HG03442 (cell line): Measurements from ENCODE around the gene RPS6KL1.

Experiments used
- ATAC-seq: cut with Tn5 transposase; IDR thresholded peaks from one replicate; pipeline ENCODE4 v1.9.1; 2021; ENCODE audit warnings: mild to moderate bottlenecking, moderate library complexity; ENCODE audit not compliant: unreplicated experiment

RPS6KL1 gene

DNA sequence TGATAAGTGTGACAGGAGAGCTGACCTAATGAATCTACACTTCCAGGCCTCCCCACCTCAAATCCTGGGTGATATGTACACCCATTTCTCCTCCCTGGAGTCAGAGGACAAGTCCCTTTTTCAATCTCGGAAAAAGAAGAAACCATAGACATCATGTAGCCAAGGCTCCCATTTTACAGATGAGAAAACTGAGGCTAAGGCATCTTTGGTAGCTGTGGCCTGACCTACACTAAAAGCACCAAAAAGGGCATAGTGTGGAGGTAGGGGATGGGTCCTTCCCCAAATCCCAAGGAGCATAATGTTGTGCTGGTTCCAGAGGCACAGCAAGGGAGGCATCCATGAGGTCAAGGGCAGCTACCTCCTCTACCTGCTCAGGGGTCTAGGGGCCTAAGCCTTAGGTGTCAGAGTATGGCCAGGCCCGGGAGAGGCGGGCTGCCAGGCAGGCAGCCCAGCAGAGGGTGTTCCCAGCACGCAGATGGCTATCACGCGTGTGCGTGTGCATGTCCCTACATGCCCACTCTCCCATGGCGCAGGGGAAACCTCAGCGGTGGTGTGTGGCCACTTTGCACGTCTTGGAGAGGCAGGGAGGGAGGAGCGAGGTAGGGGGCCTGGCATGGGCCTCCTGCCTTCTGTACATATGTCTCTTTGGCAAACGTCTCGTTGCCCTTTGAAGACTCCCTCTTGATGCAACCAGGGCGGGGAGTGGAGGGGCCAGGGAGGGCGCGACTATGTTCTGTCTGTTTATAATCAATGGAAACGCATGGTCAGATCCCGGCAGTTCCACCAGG, 29.8 kb upstream of the RPS6KL1 start:
- no peak for ATAC-seq

- no peak for ATAC-seq
Observed at GRCh38 chr14:74952180-74952665, 29.2 kb upstream of the RPS6KL1 start.

GRCh38 chr14:74951443-74952179, 28.6 kb upstream of the RPS6KL1 start:
- ATAC-seq = no peak

- ATAC-seq = no peak
Observed at GRCh38 chr14:74950795-74951442, 27.9 kb upstream of the RPS6KL1 start.

DNA sequence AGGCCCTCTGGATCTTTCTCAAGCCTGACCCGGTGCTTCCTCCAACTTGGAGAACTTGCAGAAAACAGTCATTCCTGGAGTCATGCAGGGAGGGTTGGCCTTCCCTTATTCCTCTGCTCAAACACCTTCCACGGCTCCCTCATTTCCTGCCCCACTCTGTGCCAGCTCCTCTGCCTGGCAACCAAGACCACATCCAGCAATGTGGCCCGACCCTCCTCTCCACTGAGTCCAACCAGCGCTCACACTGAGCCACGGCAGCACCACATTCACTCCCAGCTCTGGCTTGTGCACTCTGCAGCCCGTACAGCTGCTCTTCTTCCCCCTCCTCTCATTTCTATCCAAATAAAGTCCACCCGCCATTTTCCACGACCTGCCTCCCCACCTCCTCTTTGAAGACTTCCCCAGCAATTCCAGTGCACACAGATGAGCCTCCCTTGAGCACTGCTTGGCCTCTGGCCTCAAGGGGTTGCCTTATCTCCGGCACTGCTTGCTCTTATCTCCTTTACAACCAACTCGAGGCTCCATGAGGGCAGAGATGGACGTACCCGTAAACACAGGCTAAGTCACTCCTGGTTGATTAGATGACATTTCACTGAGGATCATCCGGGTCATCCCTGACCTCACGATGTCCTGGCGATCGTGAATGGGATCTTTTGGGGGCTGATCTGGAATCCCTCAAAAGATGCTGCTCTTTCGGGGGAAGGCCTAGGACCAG, 27.0 kb upstream of the RPS6KL1 start:
- no peak for ATAC-seq

DNA sequence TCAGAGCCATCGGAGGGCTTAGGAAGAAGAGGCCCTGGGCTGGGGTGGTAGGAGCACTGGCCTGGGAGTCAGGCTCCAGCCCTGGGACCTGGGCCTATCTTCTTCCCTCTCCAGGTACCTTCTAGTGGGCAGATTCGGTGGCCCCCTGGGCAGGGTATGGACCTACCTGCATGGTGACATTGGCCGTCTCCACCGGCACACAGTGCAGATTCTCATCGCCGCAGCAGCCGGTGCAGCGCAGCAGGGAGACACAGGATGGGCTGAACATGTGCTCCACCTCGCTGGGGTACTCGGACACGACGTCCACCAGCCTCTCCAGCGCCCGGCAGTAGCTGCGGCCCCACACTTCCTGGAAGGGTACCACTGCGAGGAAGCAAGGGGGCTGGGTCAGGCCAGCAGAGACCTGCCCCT, 26.1 kb upstream of the RPS6KL1 start:
- ATAC-seq = no peak

GRCh38 chr14:74948228-74949175, 25.4 kb upstream of the RPS6KL1 start:
- ATAC-seq = no peak

DNA sequence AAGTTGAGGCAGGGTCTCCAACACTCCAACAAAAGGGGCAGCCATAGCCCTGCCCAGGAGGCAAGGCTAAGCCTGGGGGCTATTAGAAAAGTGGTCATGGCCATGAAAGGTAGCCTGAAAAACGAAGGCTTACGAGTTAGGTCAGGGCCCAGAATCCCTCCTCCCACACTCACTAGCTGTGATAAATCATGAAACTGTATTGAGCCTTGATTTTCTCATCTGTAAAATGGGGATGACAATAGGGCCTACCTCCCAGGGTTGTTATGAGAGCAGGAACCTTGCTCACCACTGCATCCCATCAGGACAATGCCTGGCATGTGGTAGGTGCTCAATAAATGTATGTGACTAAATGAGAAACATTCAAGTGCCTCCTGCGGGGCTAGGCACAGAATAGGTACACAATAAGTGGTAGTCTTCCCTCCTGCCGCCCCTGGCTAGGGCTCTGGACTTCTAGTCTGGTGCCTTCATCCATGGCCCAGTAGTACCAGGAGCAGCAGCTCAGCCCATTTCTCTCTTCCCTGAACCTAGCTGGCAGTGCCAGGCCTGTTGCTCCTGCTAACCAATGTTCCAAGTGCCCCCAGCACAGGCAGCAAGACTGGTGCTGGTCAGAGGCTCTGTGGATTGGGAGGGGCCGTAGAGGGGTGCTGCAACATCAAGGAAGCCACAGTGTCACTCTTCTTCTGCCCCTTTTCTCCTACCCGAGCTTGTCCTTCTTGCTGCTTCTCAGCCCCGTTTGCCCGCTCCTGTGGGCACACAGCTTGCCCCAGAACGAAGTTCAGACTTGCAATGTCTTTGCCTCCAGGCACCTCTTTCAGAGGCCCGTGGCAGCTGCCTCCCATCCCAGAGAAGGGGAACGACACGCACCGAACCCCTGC, 24.5 kb upstream of the RPS6KL1 start:
- no peak for ATAC-seq

DNA sequence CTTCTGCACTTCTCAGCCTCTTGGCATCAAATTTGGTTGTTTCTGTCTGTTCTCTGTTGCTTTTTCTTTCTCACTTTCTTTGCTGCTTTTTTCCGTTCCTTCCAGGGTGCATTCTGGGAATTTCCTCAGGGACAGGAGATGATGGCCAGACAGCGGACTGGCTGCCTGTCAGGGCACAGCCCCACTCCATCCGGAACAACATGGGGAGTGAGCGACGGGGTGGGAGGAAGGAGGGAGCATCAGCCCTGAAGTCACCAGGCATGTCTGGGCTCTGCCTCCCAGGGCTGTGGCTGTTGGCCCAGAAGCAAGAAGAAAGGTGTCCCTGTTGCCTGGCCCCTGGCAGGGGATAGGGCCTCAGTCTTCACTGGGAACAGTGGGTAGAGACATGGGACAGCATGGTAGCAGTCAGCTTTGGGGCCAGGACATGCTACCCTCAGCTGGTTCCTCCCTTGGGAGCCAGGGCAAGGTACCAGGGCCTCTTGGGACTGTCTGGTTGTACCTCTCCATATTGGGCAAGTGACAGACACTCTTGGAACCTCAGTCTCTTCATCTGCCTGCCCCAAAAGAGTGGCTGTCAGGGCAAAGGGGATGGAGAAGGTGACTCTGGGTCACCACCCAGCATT, 23.7 kb upstream of the RPS6KL1 start:
- no peak for ATAC-seq

GRCh38 chr14:74945852-74946658, 23.0 kb upstream of the RPS6KL1 start:
- ATAC-seq = no peak

DNA sequence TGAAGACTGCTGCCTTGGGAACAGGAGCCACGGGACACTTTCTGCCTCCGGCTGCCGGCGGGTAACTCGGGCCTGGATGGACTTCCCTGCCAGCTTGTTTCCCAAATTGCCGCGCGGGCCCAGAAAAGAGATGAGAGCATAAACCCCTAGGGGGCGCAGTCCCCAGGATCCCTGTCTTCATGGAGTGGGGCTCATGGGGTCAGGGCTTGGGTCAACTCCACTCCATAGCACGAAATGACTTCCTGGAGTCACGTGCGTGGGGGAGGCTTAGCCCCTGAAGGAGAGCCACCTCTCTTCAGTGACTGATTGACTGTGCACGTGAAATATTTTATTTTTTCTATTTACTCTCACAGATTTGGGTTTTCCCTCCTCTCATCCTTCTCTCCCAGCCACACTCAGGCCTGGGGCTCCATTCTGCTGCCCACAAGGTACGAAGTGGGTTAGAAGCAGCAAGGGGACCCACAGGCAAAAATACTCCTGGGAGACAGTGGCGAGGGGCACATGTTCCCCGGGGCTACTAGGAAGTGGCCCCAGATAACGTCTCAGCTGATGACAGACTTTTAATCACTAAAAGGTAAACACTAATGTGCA, 22.3 kb upstream of the RPS6KL1 start:
- no peak for ATAC-seq

DNA sequence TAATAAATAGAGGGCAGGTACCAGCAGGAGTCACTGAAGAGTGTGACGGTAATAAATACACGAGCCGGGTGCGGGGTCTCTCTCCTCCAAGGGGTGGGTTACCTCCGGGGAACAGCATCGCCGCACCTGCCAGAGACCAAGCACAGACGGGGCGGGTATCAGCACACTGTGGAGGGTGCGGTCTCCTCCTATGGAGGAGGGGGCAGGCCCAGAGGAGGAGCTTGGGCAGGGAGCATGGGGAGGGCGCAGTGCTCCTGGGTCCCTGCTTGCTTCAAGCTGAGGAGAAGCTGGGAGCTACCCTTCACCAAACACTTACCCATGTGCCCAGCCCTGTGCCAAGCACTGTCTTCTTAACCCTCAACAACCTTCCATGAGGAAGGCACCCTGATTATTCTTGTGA, 19.5 kb upstream of the RPS6KL1 start:
- no peak for ATAC-seq

DNA sequence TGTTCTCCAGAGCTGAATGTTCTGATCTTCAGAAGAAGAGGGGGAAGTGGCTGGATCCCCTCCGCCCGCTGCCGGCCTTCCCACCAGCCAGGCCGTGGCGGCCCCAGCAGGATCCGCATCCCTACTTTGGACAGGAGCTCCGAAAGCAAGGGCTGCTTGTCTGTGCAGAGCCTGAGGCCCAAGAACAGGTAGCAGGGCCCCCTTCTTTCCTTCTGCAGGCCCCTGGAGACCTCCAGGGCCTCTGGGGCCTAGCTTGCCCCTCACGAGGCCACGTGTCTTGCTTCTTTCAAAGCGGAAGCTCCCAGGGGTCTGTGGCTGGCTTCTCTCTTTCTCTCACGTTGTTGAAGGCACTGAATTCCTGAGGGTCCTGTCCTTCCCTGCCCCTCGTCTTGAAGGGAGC, 19.1 kb upstream of the RPS6KL1 start:
- no peak for ATAC-seq

GRCh38 chr14:74941676-74942097, 18.6 kb upstream of the RPS6KL1 start:
- peak; percentile 46 for ATAC-seq

- no peak for ATAC-seq
Observed at GRCh38 chr14:74940956-74941565, 18.0 kb upstream of the RPS6KL1 start.

DNA sequence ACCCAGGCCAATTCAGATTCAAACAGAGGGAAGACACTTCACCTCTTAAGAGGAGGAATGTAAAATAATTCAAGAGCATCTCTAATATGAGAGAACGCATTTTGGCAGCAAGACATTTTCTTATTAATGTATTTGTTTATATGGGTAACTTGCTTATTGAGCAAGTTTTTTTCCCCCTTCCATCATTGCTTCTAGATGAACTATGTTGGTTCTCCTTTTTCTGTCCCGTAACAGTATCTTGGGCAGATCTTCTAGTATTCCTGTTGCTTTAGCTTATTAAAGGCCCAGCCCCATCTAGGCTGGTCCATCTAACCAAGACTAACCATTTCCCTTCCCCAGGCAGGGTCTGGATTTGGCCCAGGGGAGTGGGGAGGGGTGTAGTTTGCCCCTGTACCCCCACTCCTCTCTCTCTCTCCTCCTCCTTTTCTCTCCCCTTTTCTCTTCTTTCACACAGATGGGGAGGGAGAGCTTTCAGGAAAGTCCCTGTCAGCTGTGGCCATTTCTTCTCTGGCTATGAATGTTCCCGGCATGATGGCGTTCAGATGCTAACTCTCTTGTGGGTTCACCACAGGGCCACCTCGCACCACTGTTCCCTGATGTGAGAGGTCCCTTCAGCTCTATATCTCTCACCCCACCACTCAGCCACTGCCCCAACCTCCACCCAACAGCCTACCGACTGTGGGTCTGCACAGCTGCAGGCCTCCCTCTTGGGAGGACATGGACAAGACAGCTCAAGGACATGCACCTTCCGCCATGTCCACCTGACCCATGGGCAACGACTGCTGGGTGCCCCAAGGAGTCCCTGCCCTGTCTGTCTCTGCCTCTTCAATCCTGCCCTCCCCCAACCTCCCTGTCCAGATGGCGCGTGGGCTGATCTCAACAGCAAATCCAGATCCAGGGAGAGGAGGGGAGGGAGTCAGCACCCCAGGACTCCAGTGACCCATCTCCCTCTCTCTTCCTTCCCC, 15.8 kb upstream of the RPS6KL1 start:
- ATAC-seq = no peak
